Stomach (tissue), 9 donors: Measurements from ENCODE around the gene CAPN14. TPM values are rescaled to one million over a fixed set of nuclear protein-coding genes. Genes with fewer than 3 reads are reported as not detected.

ENCODE experiments used
- DNase-seq, 2 donors: peaks; one replicate each; pipeline versions ENCODE4 v3.0.0 to v3.0.0-alpha.2; 2013 to 2019
- H3K27ac ChIP-seq, 5 donors: fragments of 200-600 bp in 4 of 5; sonication (generic) in 4 of 5; one replicate each; pipeline ENCODE4 v1.5.1; 2013 to 2019; ENCODE audit warnings: mild to moderate bottlenecking in 1 of 5, moderate library complexity in 1 of 5
- H3K27me3 ChIP-seq, 3 donors: fragments of 200-600 bp; sonication (generic); one replicate each; pipeline ENCODE4 v1.5.1; 2017 to 2019; ENCODE audit warnings: mixed run types in 1 of 3
- H3K36me3 ChIP-seq, 4 donors: fragments of 200-600 bp; sonication (generic); 1 replicate in 3 of 4; 2 replicates in 1 of 4; pipeline ENCODE4 v1.5.1; 2016 to 2019
- H3K4me1 ChIP-seq, 4 donors: fragments of 200-600 bp; sonication (generic); one replicate each; pipeline ENCODE4 v1.5.1; 2016 to 2019
- H3K4me3 ChIP-seq, 4 donors: fragments of 200-600 bp; sonication (generic) in 3 of 4; one replicate each; pipeline ENCODE4 v1.5.1; 2016 to 2019; ENCODE audit warnings: mild to moderate bottlenecking in 1 of 4
- H3K9me3 ChIP-seq, 4 donors: fragments of 200-600 bp; sonication (generic); one replicate each; pipeline ENCODE4 v1.5.1; 2016 to 2019
- EP300 ChIP-seq: sonication (generic); formaldehyde crosslinking; IDR thresholded peaks from one replicate; pipeline ENCODE4 v1.6.1; 2017; ENCODE audit warnings: antibody characterized with exemption
- POLR2A ChIP-seq, 4 donors: fragments of 450-650 bp; IDR thresholded peaks; one replicate each; pipeline ENCODE4 v1.6.1; 2016; ENCODE audit warnings: antibody characterized with exemption in 4 of 4, control low read depth in 2 of 4, mild to moderate bottlenecking in 1 of 4, moderate library complexity in 1 of 4
- POLR2AphosphoS5 ChIP-seq, 3 donors: sonication (generic); formaldehyde crosslinking; IDR thresholded peaks; one replicate each; pipeline ENCODE4 v1.6.1; 2016; ENCODE audit warnings: antibody characterized with exemption in 3 of 3
- WGBS, 5 donors: extraction: QIAGEN DNeasy Blood & Tissue Kit in 3 of 5; methylation state at CpG; one replicate each; pipeline versions ENCODE4 v1.1.5 to v1.1.7; 2013 to 2018; 5-methylcytosine and 5-hydroxymethylcytosine counted together
- intact Hi-C: fragments of 100-400 bp; cut with DNase I; formaldehyde crosslinking; loops from one replicate; pipeline ENCODE4 v1.15.1; 2023; ENCODE audit warnings: low total_unique reads
- polyA plus RNA-seq, 3 donors: library from polyadenylated mRNA; stranded (reverse); fragments of 200-250 nt; gene quantifications; one replicate each; pipeline ENCODE4 v1.2.3, GENCODE V29; 2013
- total RNA-seq, 5 donors: library from RNA; depleted of rRNA; stranded (reverse); fragments of >200 nt; gene quantifications; one replicate each; pipeline versions ENCODE4 v1.1.0 to v1.2.3, GENCODE V29; 2014 to 2016
- TF ChIP-seq, protein P1 (sequence below), 7 experiments: fragments of 450-650 bp in 4 of 7; fragments of 200-600 bp in 3 of 7; sonication (generic) in 3 of 7; IDR thresholded peaks; one replicate each; pipeline ENCODE4 v1.5.1; 2016 to 2019; ENCODE audit warnings: antibody characterized with exemption in 7 of 7, control low read depth in 2 of 7, mild to moderate bottlenecking in 1 of 7
- donor health status: healthy with polysubstance abuse.
- donor health status: Bipolar disorder and iron deficiency.
- donor health status: healthy.

The CAPN14 gene
- total and polyA plus RNA-seq, 8 donors: 0.06 to 66.0 (median 1.3) TPM; not detected in 5

DNA sequence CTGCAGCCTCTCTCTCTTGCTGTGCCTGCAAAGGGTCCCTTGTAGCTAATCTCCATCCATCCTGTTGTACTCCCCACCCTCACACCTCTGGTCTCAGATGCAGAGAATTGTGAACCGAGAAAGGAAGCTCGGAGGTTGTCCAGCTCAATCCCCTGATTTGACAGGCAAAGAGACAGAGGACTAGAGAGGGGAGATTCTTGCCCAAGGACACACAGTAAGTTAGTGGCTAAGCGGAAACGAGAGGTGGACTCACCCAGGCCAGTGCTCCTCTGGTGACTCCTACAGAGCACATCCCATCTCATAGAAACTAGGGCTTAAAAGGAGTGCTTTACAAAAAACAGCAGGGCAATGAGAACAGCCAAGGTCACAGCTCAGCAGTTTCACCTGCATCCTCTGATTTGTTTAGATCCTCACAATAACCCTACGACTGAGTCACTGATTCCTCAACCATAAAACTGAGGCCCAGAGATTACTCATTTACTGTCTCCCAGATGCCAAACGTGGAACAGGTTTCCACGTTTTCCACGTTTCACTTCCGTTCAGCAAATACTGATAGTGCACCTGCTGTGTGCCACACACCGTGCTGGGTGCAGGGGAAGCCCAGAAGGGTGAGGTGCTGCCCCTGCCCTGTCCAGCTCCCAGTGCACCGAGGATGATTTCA lies 38.7 kb upstream of the CAPN14 start:
- DNase-seq: no peak
- WGBS, 5 donors: 75 to 92% (median 86%) methylated on average over 11 of the region's 11 CpGs
- Histone ChIP-seq H3K27ac (no peak overlapping the region), H3K4me3 (no peak overlapping the region), H3K36me3 (peaks cover 0 to 8% (median 5%) of the 10 kb centered on the region in 4 donors), H3K9me3 (no peaks in the 10 kb centered on the region), H3K27me3 (no peaks in the 10 kb centered on the region), H3K4me1 (peaks cover 0 to 5% (median 2%) of the 10 kb centered on the region in 4 donors)
- TF ChIP-seq EP300 (no peak), POLR2AphosphoS5 (IDR thresholded peaks at IDR 0.05) (no peak), POLR2A (IDR thresholded peaks at IDR 0.05) (no peak)
- TF ChIP-seq, protein P1, sequence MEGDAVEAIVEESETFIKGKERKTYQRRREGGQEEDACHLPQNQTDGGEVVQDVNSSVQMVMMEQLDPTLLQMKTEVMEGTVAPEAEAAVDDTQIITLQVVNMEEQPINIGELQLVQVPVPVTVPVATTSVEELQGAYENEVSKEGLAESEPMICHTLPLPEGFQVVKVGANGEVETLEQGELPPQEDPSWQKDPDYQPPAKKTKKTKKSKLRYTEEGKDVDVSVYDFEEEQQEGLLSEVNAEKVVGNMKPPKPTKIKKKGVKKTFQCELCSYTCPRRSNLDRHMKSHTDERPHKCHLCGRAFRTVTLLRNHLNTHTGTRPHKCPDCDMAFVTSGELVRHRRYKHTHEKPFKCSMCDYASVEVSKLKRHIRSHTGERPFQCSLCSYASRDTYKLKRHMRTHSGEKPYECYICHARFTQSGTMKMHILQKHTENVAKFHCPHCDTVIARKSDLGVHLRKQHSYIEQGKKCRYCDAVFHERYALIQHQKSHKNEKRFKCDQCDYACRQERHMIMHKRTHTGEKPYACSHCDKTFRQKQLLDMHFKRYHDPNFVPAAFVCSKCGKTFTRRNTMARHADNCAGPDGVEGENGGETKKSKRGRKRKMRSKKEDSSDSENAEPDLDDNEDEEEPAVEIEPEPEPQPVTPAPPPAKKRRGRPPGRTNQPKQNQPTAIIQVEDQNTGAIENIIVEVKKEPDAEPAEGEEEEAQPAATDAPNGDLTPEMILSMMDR (IDR thresholded peaks at IDR 0.05): no peak
- intact Hi-C loops: no loop called here

DNA sequence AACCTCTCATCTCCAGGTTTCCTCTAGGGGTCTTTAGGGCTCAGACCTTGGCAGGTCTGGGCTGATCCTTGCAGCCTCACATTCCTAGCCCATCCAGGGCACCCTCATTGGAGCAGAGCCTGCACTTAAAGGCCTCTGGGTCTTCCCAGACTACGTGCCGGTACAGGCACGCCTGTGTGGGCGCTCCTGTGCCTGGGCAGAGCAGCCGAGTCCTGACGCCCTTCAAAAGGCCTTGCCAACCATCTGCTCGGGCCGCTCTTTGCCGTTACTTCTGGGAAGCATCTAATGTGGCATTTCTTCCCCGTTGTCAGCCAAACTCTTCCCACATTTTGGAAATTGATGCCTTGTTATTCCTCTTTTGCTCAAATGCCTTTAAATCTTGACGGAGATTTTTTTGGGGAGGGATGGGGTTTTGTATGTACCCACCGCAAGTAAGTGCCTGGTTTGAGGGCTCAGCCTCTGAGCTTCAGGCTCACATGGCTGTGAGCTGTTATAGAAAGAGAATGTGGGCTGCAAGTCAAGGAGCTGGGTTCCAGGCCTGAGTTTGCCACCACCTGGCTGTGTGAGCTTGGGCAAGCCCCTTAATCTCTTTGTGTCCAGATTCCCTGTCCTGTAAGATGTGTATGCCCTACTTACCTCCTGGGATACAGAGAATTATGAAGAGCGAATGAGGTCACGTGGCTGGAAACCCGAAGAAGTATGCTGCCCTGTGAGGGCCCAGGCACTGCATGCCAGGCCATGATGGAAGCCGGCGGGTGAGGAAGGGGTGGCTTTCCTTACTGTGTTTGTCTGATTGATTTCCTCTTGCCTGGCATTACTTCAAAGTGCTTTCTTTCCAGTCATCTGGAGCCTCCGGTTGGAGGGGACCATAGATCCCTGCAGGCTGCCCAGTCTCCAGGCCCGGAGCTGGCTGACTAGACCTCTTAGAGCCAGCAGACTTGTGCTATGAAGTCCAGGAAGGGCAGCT lies 37.2 kb upstream of the CAPN14 start:
- DNase-seq: no peak
- intact Hi-C loops: no loop called here
- WGBS, 5 donors: 88 to 95% (median 92%) methylated on average over 16 to 19 of the region's 19 CpGs
- Histone ChIP-seq H3K4me3 (no peak overlapping the region), H3K27ac (no peak overlapping the region), H3K36me3 (peaks cover 0 to 11% (median 2%) of the 10 kb centered on the region in 4 donors), H3K27me3 (no peaks in the 10 kb centered on the region), H3K4me1 (peaks cover 0 to 5% (median 2%) of the 10 kb centered on the region in 4 donors), H3K9me3 (no peaks in the 10 kb centered on the region)
- TF ChIP-seq POLR2AphosphoS5 (IDR thresholded peaks at IDR 0.05): no peak
- TF ChIP-seq, protein P1 (IDR thresholded peaks at IDR 0.05): no peak
- no peak for TF ChIP-seq EP300
- TF ChIP-seq POLR2A (IDR thresholded peaks at IDR 0.05): no peak

DNA sequence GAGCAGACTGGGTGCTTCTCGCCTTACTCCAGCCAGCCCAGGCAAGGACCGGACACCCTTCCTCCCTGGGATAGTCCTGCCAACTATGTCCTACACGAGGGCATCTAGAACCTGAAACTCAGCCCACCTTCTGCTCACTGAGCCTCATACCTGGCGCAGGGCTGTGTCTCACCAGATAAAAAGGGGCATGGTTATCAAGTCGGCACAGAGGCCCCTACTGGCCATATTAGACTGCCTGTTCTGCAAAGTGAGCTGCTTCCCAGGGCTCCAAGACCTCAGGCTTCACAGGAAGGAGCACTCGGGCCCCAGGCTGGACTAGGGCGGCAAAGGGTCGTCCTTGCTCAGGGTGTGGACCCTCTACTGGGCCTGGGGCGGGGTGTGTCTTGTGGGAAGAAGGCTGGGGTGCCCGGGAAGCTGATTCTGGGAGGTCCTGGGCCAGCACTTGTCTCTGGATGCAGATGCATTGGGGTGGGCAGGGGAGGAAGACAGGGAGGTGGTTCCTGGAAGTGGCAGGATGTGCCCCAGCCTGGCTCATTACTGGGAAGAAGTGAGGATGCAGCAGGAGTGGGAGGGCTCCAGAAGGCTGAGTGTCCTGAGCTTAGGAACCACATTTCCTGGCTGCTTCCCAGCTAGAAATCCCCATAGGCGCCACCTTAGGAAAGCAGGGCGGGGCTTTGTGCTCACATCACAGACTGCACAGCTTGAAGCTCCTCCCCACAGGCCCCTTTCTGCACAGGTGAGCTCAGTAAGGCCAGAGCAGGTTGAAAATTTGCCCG lies 36.2 kb upstream of the CAPN14 start:
- Histone ChIP-seq H3K27ac (no peak overlapping the region), H3K27me3 (no peaks in the 10 kb centered on the region), H3K4me1 (peaks cover 0 to 5% (median 2%) of the 10 kb centered on the region in 4 donors), H3K9me3 (no peaks in the 10 kb centered on the region), H3K4me3 (no peak overlapping the region), H3K36me3 (peaks cover 0 to 16% (median 2%) of the 10 kb centered on the region in 4 donors)
- TF ChIP-seq, protein P1 (IDR thresholded peaks at IDR 0.05): no peak
- TF ChIP-seq POLR2AphosphoS5 (IDR thresholded peaks at IDR 0.05) (no peak), EP300 (no peak), POLR2A (IDR thresholded peaks at IDR 0.05) (no peak)
- peak in 1 of 2 donors; percentile 75 for DNase-seq
- intact Hi-C loops: no loop called here
- WGBS, 5 donors: 49 to 71% (median 60%) methylated on average over 8 to 13 of the region's 13 CpGs

DNA sequence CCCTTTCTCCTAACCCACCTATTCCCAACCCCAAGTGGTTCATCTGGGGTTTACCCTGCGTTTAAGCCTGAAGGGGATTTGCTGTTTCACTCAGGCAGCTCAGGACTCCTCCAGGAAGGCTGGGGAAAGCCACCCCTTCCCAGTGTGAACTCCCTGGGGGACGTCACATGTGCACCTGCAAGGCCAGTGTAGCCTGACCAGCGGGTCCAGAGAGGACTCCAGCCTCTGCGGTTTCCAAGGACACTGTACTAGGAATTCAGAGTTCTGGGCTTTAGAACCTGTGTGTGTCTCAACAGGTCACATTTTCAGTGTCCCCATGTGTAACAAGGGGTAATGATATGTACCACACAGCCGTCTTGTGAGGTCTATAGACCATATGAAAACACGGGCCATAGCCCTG lies 34.5 kb upstream of the CAPN14 start:
- no peak for DNase-seq
- intact Hi-C loops: no loop called here
- Histone ChIP-seq H3K4me1 (peaks cover 0 to 4% (median under 1%) of the 10 kb centered on the region in 4 donors), H3K4me3 (no peak overlapping the region), H3K9me3 (no peaks in the 10 kb centered on the region), H3K27me3 (no peaks in the 10 kb centered on the region), H3K27ac (no peak overlapping the region), H3K36me3 (peaks cover 0 to 21% (median 11%) of the 10 kb centered on the region in 4 donors)
- TF ChIP-seq POLR2AphosphoS5 (IDR thresholded peaks at IDR 0.05): no peak
- no peak for TF ChIP-seq POLR2A (IDR thresholded peaks at IDR 0.05)
- TF ChIP-seq, protein P1 (IDR thresholded peaks at IDR 0.05): no peak
- no peak for TF ChIP-seq EP300
- WGBS, 5 donors: 89 to 94% (median 90%) methylated on average over 6 of the region's 6 CpGs
